ENCODE results near the gene TDP1.
A peak's percentile ranks its signal among the peaks of the same experiment; 100 is the strongest.
"Not testable (repeated sequence)": the region's sequence is repeated elsewhere in the genome, so short reads cannot be mapped to it uniquely, and the experiment has no call there.

The TDP1 gene

DNA sequence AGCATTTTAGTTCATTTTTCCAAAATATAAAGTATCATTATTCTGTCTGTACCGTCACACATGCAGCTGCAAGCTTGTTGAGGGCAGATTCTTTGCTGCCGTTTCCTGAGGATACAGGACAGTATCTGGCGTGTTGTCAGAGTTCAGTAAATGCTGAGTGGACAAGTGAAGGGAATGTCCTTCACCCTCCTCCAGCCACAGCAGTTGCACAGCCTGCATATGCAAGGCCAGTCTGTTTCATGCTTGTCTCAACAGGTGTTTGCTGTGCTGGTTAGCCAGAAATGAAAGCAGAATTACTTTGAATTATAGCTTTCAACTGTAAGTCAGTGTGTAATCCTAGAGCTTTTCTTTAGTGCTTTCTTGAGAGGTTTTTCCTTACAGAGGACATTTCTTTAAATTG is 36.5 kb downstream of the TDP1 start:
- DNase-seq, result no peak

DNA sequence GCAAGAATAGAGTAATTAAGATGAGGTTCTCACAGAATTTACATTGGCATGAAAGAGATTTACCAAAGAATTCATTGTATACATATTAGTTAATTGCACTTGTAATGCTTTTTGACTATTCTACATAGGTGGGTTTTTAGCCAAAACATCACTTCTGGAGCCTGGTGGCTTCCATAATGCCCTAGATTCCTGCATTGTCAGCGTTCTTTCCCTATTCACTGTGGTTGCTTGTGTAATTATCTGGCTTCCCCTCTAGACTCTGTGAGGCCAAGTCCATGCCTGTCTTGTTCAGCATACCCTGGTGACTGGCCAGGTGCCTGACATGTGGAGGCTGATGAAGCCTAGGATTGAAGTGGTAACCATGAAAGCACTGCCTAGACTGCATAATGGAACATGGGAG is 41.2 kb downstream of the TDP1 start:
- DNase-seq, result no peak

DNA sequence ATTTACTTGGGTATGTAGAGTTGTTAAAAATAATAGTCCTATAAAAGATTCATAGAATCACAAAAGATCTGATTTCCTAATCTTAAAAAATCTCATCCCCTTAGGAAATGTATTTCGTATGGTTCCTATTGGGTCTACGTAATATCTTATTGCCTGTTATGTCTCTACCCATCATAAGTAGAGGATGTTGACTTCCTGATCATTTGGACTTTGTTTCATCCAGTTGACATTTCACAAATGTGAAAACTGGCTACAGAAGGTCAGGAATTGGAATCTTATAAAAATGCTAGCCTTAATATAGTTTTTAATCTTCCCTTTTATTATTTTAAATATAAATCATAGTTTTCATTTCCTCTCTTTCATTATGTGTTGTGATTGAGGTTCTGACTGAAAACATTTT is 45.2 kb downstream of the TDP1 start:
- DNase-seq, result no peak

DNA sequence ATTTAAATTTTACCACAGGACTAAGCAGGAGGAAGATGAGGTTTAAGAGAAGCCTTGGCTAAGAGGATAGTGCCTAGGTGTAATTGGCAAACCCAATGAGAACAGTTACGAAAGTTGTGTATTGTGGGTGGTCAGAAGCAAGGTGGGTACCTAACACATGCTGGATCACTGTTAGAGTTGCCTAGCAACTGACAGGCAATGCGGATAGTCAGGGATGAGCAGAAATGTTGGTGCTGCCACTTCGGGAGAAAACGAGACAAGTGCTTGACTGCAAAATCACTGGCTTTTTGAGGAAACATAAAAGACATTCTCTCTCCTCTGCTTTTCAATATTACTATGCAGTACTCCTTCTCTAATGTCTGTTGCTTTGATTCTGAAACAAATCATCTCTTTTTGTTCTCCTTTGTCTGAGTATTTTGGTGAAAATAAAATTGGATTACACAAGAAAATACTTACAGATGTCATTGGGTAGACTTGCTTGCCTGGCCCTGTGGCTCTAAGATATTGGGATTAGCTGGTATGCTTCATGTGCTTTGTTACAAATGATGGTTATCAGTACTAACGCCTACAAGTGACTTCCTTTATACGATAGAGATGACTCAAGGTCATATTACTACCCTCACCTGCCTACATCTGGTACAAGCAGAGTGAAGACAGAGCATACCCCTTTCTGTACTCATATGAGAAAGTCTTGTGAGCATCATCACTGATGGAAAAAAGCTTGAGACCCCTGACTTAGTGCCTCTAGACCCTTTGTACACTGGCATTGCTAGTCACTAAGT is 48.0 kb downstream of the TDP1 start:
- DNase-seq, result no peak

DNA sequence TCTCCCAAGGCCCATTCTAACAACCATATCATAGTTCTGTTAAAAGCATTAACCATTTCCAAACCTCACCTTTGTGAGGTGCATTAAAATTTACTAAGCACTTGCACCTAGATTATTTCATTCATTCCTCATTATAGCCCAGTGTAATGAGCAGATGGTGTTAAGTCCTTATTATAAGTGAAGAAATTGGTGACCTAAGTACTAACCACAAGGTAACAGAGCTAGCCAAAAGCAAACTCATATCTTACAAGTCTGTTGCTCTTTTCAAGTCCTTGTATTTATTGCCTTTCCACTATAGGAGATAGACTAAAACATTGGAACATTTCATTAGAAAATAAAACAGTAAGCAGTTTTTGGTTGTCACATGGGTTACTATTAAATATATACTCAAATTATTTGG is 49.7 kb downstream of the TDP1 start:
- DNase-seq, result no peak

DNA sequence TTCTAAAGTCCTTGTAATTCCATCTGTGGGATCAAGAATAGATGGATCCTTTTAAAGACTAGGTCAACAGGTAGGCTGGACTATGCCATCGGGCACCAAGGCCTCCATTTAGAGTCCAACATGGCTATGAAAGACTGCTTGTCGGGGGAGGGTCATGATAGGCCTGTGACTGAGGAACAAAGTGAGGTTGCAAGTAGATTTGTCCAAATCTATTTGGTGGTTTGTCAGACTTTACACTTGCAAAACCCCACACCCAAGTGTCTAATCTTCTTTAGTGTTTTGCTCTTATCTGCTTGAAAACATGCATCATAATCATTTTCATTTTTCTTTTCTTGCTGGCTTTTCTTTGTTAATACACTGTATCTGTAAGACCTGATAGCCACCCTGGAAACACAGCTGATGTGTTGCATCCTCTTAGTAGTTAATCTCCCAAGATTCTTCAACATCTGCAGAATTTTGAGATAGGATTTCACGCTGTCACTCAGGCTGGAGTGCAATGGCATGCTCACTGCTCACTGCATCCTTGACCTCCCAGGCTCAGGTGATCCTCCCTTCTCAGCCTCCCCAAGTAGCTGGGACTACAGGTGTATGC is 50.3 kb downstream of the TDP1 start:
- no peak for DNase-seq

DNA sequence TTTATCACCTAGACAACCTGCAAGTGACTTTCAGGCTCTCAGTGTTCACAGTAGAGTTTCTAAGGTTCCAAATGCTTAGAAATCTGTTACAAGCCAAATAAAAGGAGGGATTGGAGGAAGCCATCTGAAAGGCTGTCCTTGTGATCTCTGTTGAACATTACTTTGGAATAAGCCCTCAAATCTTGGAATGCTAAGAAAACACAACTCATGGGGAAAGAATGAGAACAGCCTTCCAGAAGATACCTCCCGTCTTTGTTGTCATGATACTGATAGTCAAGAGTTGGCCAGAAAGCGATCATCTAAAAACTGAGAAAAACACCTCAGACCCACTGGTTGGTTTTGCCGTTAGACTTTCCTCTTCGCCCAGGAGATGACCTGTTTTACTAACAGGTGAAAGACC is 61.6 kb downstream of the TDP1 start:
- no peak for DNase-seq

DNA sequence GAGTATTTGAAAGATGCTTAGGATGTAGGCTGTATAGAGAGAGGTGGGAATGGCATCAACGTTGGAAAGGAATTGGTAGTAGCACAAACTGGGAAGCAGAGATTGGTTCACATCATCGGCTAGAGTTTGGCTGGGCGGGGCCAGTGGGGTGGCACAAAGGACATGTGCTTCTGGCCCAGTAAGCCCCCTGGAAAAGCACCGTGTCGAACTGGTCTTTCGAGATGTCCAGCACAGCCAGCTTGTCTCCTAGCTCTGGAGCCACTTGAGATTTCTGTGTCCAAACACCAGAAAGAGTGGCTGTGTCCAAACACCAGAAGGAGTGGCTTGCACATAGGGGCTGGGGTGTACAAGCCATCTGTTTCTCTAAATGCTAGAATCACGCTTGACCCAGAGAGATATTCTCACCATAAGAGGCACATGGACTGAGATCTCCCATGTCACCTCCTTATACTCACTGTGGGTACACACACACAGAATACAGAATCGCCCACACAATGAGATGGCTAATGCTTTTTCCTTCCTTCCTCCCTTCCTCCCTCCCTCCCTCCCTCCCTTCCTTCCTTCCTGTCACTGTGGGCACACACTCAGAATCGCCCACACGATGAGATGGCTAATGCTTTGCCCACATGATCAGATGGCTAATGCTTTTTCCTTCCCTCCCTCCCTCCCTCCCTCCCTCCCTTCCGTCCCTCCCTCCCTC is 64.2 kb downstream of the TDP1 start:
- no peak for DNase-seq

DNA sequence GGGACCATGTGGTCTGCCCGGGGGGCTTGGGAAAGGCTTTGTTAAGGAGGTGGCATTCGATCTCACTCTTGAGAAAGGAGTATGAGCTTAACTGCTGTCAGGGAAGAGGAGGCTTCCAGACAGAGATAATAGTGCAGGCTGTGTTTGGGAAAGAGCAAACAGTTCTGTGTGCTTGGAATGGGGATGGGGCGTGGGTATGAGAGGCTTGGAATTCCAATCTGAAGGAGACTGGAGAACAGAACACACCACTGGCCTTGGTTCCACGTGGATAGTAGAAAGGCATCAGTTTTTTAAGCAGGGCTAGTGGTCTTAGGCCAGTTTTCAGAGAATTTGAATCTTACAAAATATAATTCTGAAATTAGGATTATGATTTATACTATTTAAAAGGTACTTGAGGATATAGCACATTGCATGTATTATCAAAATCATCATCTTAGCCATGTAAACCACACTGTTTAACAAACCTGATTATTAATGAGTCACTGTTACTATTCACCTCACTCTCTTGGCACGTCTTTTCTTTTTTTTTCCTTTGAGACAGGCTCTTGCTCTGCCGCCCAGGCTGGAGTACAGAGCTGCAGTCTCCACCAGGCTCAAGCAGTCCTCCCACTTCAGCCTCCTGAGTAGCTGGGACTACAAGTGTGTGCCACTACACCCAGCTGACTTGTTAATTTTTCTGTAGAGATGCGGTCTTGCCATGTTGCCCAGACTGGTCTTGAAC is 67.6 kb downstream of the TDP1 start:
- DNase-seq, result no peak

DNA sequence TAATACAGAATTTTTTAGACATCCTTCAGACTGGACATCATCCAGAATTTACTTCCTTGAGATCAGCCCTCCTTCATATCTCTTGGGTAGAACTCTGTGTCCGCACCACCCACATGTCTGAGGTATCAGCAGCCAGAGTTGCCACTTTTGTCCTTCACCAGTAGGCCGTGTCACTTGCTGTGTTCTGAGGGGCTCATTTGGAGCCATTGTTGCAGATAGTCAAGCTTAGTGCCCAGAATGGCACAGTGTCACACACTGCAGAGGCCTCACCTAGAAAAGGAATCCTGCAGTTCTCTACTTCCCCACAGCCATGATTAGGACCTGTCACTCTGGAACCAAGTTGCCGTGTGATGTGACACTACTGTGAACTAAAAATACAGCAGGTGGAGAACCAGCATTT is 69.2 kb downstream of the TDP1 start:
- DNase-seq, result no peak

DNA sequence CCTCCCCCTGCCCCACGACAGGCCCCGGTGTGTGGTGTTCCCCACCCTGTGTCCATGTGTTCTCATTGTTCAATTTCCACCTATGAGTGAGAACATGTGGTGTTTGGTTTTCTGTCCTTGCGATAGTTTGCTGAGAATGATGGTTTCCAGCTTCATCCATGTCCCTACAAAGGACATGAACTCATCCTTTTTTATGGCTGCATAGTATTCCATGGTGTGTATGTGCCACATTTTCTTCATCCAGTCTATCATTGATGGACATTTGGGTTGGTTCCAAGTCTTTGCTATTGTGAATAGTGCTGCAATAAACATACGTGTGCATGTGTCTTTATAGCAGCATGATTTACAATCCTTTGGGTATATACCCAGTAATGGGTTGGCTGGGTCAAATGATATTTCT is 70.9 kb downstream of the TDP1 start:
- DNase-seq, result not testable (repeated sequence)

DNA sequence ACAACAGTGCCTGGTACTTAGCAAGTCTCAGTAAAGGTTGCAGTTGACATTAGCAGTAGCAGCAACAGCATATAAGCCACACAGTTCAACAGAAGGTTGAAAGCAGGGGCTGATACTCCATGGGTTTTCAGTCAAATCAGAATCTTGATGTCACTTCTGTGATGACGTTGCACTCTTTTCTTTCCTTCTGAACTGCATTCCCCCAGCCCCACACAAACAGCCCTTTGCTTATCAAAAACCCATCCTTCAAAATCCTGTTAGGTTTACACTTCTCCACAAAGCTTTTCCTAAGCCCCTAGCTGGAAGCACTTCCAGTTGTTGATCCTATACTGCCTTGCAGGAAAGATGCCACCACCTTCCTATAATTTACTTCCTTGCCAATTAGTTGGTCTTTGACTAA is 72.1 kb downstream of the TDP1 start:
- DNase-seq, result no peak

DNA sequence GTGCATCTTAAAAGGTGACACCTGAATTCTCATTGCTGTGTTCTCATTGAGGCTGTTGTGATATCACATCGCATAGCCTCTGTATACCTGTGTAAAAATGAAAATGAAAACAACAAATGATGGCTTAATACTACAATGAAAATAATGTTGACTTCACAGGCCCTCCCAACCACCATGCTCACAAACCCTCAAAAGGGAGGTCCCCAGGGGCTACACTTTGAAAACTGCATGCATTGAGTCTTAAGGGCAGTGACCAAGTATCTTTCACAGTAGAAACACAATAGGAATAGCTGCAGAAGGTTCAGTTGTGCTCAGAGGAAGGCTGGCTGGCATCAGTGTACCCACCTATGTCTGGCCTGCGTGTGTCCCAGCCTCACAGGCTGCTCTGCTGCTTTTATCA is 78.4 kb downstream of the TDP1 start:
- DNase-seq, result no peak

DNA sequence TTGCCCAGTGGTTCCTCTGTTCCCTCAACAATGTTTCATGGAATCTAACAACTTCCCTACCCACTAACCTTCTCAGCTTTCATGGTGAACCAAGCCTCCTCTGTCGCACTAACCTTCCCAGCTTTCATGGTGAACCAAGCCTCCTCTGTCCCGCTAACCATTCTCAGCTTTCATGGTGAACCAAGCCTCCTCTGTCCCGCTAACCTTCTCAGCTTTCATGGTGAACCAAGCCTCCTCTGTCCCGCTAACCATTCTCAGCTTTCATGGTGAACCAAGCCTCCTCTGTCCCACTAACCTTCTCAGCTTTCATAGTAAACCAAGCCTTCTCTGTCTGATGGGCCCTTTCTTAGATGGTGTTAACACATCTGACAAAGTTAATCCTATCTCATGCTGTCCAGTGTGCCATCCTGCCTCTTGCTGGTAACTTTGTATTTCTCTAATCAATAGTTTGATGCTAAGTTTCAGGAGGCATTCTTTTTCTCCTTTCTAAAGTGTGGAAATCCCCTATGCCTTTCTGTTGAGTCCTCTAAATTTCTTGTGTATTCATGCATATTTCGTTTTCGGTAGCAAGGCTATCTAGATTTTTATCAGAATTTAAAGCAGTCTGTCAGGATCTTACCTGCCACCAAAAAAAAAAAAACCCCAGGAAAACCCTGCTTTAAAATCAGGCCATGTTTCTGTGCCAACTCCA is 79.3 kb downstream of the TDP1 start:
- no peak for DNase-seq

DNA sequence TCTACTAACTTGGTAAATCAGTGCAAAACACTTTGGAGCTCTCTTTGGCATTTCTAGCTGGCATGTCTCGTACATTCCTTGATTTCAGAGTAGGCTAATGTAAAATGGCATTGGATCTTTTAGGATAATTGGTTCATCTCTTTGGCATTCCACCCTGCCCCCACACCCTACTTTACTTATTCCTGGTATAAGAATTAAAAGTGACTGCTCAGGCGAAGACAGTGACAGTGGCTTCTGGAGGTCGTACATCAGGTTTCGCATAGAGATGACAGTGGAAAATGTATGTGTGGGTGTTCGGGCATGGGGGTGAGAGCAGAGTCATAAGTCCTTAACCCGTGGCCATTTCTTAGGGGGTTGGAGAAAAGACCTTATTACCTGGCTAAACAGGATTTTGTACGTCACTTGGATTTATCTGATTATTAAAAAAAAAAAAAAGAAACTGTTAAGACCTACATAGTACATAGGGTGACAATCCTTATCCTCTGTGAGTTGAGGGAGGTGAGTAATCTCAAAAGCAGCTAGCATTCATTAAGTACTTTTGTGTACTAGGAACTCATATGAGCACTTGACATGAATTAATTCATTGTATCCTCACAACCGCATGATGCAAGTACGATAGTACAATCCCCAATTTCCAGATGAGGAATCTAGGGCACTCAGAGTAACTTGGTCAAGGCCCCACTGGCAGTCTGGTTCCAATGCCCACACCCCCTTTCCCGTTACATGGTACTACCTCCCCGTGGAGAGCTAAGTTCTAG is 83.7 kb downstream of the TDP1 start:
- DNase-seq, result no peak

DNA sequence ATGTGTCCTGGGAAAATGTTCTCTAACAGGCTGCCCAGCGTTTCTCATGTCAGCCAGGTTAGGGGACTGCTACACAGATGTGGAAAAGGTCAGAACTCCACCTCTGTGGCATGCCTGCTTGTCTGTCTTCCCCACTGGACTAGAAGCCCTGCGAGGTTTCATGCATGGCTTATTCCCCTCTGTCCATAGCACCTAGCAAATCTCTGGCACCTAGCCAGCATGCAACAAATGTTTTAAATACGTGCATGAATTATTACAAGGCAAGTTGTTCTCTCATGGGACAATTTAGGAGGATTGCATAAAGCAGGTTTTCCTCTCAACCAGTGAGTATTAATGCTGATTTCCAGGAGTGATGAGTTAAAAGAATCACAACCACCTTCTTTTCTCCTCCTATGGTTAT is 84.7 kb downstream of the TDP1 start:
- DNase-seq, result no peak

DNA sequence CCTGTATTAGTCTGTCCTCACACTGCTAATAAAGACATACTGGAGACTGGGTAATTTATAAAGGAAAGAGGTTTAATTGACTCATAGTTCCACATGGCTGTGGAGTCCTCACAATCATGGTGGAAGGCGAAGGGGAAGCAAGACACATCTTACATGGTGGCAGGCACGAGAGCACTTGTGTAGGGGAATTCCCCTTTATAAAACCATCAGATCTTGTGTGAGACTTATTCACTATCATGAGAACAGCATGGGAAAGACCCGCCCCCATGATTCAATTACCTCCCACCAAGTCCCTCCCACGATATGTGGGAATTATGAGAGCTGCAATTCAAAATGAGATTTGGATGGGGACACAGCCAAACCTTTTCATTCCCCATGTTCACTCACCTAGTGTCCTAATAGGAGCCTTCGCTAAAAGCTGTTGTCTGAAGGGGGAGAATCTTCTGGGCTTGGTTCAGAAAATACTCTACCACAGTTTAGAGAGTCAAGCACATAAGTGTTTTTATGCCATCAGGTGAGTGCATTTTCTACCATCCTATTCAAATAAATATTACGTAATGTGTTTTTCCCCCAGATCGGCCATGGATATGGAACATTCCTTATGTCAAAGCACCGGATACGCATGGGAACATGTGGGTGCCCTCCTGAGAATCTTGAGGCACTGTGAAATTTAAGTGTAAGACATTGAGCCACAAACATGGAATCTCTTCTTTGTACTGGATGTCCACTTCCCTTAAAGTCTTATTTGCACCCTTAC is 86.9 kb downstream of the TDP1 start:
- DNase-seq, result no peak

DNA sequence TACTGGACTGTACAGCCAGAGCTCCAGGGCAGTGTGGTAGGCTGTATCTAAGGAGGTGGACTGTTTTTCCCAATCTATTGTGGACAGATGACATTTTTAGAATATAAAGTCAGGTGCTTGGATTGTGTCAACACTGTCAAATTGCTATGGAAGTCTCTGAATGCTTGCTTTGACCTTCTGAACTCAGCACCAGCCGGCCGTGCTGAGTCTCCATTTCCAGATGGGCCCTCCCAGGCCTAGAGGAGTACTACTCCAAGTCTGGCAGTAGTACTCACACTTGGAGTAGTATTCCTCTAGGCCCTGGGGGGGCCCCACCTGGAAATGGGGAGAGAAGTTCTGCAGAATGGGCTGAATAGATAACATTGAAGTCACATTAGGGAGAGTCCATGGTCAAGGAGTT is 89.9 kb downstream of the TDP1 start:
- DNase-seq, result no peak

DNA sequence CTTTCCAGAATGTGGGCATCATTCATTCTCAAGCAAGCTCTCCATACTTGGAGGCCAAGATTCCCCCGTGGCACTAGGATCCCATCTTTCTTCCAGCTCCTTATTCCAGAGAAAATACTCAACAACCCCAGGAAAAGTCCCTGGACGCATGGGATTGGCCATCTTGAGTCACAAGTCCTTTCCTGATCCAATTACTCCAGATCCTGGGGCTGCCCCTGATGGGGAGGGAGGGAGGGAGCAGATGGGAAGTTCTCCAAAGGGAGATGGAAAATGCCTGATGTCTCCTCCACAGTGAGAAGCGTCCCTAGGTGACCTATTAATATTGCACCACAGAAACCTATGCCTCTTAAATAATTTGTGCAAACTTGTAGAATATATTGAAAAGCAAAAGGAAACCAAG is 93.7 kb downstream of the TDP1 start:
- peak; percentile 28 for DNase-seq

DNA sequence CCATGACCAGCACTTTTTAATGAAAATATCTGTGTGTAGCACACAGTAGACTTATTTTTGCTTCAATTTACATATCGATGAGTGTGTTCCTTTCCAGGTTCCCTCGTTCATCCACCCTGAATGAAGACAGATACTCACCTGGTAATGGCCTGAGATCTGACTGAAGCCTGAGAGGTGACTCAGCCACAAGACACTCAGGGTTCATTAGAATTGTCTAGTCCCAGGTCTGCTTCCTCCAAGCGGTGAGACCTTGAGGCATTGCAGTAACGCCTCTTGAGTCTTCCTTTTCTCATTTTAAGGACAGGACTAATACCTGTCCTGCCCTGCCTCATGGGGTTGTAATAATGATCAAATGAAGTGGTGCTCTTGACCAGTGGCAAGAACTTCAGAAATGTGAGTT is 94.5 kb downstream of the TDP1 start:
- DNase-seq, result no peak

DNA sequence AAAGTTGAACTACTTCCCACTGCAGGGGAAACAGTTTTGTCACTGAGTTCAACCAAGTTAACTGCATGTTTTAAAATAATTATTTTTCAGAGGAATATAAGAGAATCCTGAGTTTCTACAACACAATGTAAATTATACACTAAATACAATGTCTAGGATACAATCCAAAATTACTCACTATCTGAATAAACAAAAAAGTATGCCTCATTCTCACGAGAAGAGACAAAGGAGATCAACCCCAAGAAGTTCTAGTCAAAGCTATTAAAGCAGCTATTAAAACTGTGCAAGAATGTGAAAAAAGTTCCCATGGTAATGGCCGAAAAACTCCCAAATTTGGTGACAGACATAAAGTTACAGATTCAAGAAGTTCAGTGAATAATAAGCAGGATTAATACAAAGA is 97.3 kb downstream of the TDP1 start:
- no peak for DNase-seq

DNA sequence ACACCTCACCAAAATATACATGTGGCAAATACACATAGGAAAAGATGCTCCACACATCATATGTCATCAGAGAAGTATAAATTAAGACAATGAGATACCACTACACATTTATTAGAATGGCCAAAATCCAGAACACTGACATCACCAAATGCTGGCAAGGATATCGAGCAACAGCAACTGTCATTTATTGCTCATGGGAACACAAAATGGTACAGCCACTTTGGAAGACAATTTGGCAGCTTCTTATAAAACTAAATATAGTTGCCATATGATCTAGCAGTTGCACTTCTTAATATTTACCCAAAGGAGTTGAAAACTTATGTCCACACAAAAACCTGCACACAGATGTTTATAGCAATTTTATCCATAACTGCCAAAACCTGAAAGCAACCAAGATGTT is 99.1 kb downstream of the TDP1 start:
- no peak for DNase-seq

Data from NCI-H524 treated with DMSO at 0.1 percent for 48 hours (cell line).